Activated CD4-positive, alpha-beta memory T cell treated with anti-CD3 and anti-CD28 coated beads for 36 hours (primary cell): ENCODE results near the gene ZNF205. TPM values are rescaled to one million over a fixed set of nuclear protein-coding genes. Genes with fewer than 3 reads are reported as not detected.

Source experiments
- CTCF ChIA-PET: fragments of 350-600 bp; sonication (Branson Sonifier 250); formaldehyde crosslinking; loops from one replicate; lab custom pipeline; 2021; ENCODE audit warnings: antibody characterized with exemption, inconsistent platforms; lab: Charles Lee
- POLR2A ChIA-PET: fragments of 350-600 bp; sonication (Branson Sonifier 250); formaldehyde crosslinking; loops from one replicate; lab custom pipeline; 2021; ENCODE audit warnings: antibody characterized with exemption; lab: Charles Lee
- DNase-seq: peaks from one replicate; pipeline ENCODE4 v3.0.0-alpha.2; 2020
- H3K27ac Mint-ChIP-seq: one replicate; pipeline ENCODE4 v1.8.0; 2021; ENCODE audit warnings: mixed read lengths
- H3K27me3 Mint-ChIP-seq: one replicate; pipeline ENCODE4 v1.8.0; 2021; ENCODE audit warnings: mixed read lengths
- H3K36me3 Mint-ChIP-seq: one replicate; pipeline ENCODE4 v1.8.0; 2021; ENCODE audit warnings: mixed read lengths
- H3K4me1 Mint-ChIP-seq: one replicate; pipeline ENCODE4 v1.8.0; 2021; ENCODE audit warnings: low read depth, mixed read lengths
- H3K4me3 Mint-ChIP-seq: one replicate; pipeline ENCODE4 v1.8.0; 2021; ENCODE audit warnings: mild to moderate bottlenecking, mixed read lengths
- H3K9me3 Mint-ChIP-seq: one replicate; pipeline ENCODE4 v1.8.0; 2021; ENCODE audit warnings: mixed read lengths
- intact Hi-C: fragments of 100-400 bp; cut with micrococcal nuclease; formaldehyde crosslinking; loops from one replicate; pipeline ENCODE4 v1.15.1; 2023
- total RNA-seq, 2 experiments: library from RNA; stranded (reverse); gene quantifications; one replicate each; pipeline ENCODE4 v1.2.3, GENCODE V29; 2021

The ZNF205 gene
- total RNA-seq, 2 experiments from 2014 or later: 0.21 TPM; not detected in 1

DNA sequence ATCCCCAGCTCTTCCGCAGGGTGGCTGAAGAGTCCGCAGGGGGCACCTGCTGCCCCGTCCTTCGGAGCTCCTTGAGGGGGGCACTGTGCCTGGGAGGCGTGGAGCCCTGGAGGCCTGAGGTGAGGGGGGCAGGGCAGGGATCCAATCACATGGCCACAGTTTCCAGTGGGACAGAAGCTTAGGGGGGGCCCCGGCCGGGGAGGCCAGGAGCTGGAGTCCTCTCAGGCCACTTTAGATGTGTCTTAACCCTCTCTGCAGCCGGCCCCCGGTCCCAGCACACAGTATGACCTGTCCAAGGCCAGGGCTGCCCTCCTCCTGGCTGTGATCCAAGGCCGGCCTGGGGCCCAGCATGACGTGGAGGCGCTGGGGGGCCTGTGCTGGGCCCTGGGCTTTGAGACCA is 33.3 kb downstream of the ZNF205 start:
- POLR2A ChIA-PET: interaction anchor here (1.0 kb wide), 1 partner anchor 80 kb away, joined by 4 read pairs; the partner anchor contains the start of gene IL32
- Mint-ChIP-seq H3K4me1 (peaks cover 11% of the 10 kb centered on the region), H3K4me3 (no peak overlapping the region), H3K36me3 (peaks cover 8% of the 10 kb centered on the region), H3K27ac (no peak overlapping the region), H3K27me3 (peaks cover under 1% of the 10 kb centered on the region), H3K9me3 (no peaks in the 10 kb centered on the region)
- intact Hi-C loops: no loop called here
- CTCF ChIA-PET: interaction anchor here (6.1 kb wide), 1 partner anchor 15 kb away, joined by 80 read pairs; no protein-coding TSS in a partner anchor
- DNase-seq: no peak

GRCh38 chr16:3147046-3147756 is 34.8 kb downstream of the ZNF205 start:
- H3K36me3 Mint-ChIP-seq: peaks cover 4% of the 10 kb centered on the region
- no peak for DNase-seq
- H3K27me3 Mint-ChIP-seq: peaks cover 5% of the 10 kb centered on the region
- H3K4me1 Mint-ChIP-seq: peaks cover 19% of the 10 kb centered on the region
- intact Hi-C loops: no loop called here
- ChIA-PET POLR2A (interaction anchor here (0.7 to 1.0 kb wide), 3 partner anchors 10 to 310 kb away, joined by 3 read pairs; no protein-coding TSS in a partner anchor), CTCF (interaction anchor here (1.0 to 6.1 kb wide), 5 partner anchors 13 to 116 kb away, joined by 3 to 80 read pairs (median 8); partner anchors contain the start of gene ZNF213)
- H3K4me3 Mint-ChIP-seq: no peak overlapping the region
- no peaks in the 10 kb centered on the region for H3K9me3 Mint-ChIP-seq
- H3K27ac Mint-ChIP-seq: no peak overlapping the region

DNA sequence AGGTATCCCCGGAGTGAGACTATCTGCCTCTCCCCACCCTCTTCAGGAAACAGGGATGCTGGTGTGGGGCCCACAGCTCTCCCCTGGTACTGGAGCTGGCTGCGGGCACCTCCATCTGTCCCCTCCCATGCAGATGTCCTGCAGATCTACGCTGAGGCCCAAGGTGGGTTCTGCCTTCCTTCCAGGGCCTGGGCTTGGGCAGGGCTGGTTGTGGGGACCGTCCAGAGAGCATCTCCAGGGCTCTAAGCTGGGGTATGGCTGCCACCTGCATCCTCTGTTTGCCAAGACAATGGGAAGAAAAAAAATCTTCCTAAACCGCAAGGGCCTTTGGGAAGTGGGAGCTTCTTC is 35.3 kb downstream of the ZNF205 start:
- ChIA-PET CTCF (interaction anchor here (1.0 to 6.1 kb wide), 6 partner anchors 13 to 116 kb away, joined by 3 to 80 read pairs (median 8); partner anchors contain the start of gene ZNF213), POLR2A (interaction anchor here (0.7 to 1.1 kb wide), 4 partner anchors 10 to 310 kb away, joined by 3 read pairs; no protein-coding TSS in a partner anchor)
- H3K4me3 Mint-ChIP-seq: no peak overlapping the region

DNA sequence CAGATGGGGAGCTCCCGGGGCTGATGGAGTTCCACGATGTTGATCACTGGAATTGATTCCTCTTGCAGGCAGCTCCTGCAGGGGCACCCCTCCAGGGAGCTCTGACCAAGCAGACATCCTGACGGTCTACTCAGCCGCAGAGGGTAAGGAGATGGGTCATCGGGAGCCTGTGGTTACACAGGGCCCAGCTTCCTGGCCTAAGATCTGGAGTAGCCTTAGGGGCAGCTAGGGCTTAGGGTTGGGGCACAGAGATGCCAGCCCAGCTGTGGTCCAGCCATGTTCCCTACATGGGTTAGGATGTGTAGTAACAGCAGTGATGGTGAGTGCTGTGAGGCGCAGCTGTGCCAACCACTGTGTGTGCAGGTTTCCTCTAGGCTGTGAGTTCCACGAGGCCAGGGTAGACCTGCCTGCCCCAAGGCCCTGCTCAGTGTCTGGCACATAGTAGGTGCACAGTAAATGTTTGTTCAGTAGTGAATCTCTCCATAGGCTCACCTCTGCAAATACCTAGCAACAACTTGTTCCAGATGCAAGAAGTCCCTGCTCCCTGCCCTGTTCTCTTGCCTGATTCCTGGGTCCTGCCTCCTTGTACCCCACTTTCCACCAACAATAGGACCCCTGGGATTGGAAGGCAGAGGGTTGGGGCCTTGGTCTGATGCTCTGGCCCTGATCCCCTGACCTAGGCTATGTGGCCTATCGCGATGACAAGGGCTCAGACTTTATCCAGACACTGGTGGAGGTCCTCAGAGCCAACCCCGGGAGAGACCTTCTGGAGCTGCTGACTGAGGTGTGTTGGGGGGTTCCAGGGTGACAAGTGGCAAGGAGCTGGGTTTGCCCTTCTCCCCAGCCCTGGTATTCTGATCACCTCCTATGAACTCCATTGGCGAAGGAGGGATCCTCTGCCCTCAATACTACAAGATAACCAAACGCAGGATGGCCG is 36.1 kb downstream of the ZNF205 start:
- POLR2A ChIA-PET: interaction anchor here (0.6 to 2.0 kb wide), 5 partner anchors 9 to 249 kb away, joined by 3 to 16 read pairs (median 3); partner anchors contain the start of gene ZNF213

More for the DNA sequence above, 35.3 kb downstream of the ZNF205 start:
- Mint-ChIP-seq H3K27ac (no peak overlapping the region), H3K27me3 (peaks cover 10% of the 10 kb centered on the region), H3K4me1 (peaks cover 25% of the 10 kb centered on the region), H3K9me3 (no peaks in the 10 kb centered on the region), H3K36me3 (peaks cover 3% of the 10 kb centered on the region)
- intact Hi-C loops: no loop called here
- DNase-seq: no peak

GRCh38 chr16:3149193-3149530 is 36.8 kb downstream of the ZNF205 start:
- Mint-ChIP-seq H3K27ac (peak overlapping the region; percentile 28), H3K4me1 (peaks cover 27% of the 10 kb centered on the region), H3K36me3 (peaks cover 4% of the 10 kb centered on the region), H3K27me3 (peaks cover 12% of the 10 kb centered on the region), H3K9me3 (peaks cover under 1% of the 10 kb centered on the region), H3K4me3 (peak overlapping the region; percentile 84)
- intact Hi-C loops: no loop called here
- POLR2A ChIA-PET: interaction anchor here (0.6 to 2.0 kb wide), 3 partner anchors 14 to 249 kb away, joined by 3 to 16 read pairs (median 4); partner anchors contain the start of gene ZNF213
- DNase-seq: no peak
- CTCF ChIA-PET: interaction anchor here (0.8 to 6.1 kb wide), 10 partner anchors 9 to 121 kb away, joined by 3 to 80 read pairs (median 7); partner anchors contain the start of gene ZNF213

More for the DNA sequence above, 36.1 kb downstream of the ZNF205 start:
- Mint-ChIP-seq H3K27me3 (peaks cover 12% of the 10 kb centered on the region), H3K36me3 (peaks cover 4% of the 10 kb centered on the region), H3K9me3 (no peaks in the 10 kb centered on the region), H3K4me1 (peaks cover 27% of the 10 kb centered on the region), H3K4me3 (peak overlapping the region; percentile 84), H3K27ac (no peak overlapping the region)
- CTCF ChIA-PET: interaction anchor here (0.8 to 6.1 kb wide), 13 partner anchors 8 to 120 kb away, joined by 3 to 80 read pairs (median 7); partner anchors contain the start of gene ZNF213
- no peak for DNase-seq
- intact Hi-C loops: no loop called here

GRCh38 chr16:3149630-3150345 is 37.4 kb downstream of the ZNF205 start:
- H3K27ac Mint-ChIP-seq: peak overlapping the region; percentile 80
- peak; percentile 75 for DNase-seq
- CTCF ChIA-PET: interaction anchor here (0.8 to 6.1 kb wide), 21 partner anchors 10 to 351 kb away, joined by 3 to 80 read pairs (median 7); partner anchors contain the start of genes CLUAP1, ZNF174, ZNF213 and ZSCAN32
- POLR2A ChIA-PET: interaction anchor here (0.6 to 2.0 kb wide), 11 partner anchors 9 to 252 kb away, joined by 3 to 16 read pairs (median 4); partner anchors contain the start of genes ZNF174, ZNF213 and ZSCAN32
- H3K4me1 Mint-ChIP-seq: peaks cover 27% of the 10 kb centered on the region
- peak overlapping the region; percentile 84 for H3K4me3 Mint-ChIP-seq
- H3K9me3 Mint-ChIP-seq: peaks cover 2% of the 10 kb centered on the region
- H3K27me3 Mint-ChIP-seq: peaks cover 12% of the 10 kb centered on the region
- intact Hi-C loops: loop anchor here (1.0 to 5.0 kb wide), 5 partner anchors 9 to 353 kb away; partner anchors contain the start of gene CLUAP1
- H3K36me3 Mint-ChIP-seq: peaks cover 4% of the 10 kb centered on the region

GRCh38 chr16:3150346-3151218 is 38.2 kb downstream of the ZNF205 start:
- Mint-ChIP-seq H3K27ac (peak overlapping the region; percentile 82), H3K27me3 (peaks cover 12% of the 10 kb centered on the region), H3K9me3 (peaks cover 6% of the 10 kb centered on the region), H3K4me3 (peak overlapping the region; percentile 84), H3K36me3 (peaks cover 4% of the 10 kb centered on the region), H3K4me1 (peaks cover 27% of the 10 kb centered on the region)
- peak; percentile 100 for DNase-seq
- ChIA-PET POLR2A (interaction anchor here (0.7 to 2.0 kb wide), 10 partner anchors 8 to 251 kb away, joined by 3 to 16 read pairs (median 4); partner anchors contain the start of genes ZNF174, ZNF213 and ZSCAN32), CTCF (interaction anchor here (0.7 to 6.1 kb wide), 20 partner anchors 10 to 351 kb away, joined by 3 to 80 read pairs (median 6); partner anchors contain the start of genes CLUAP1, ZNF174, ZNF213 and ZSCAN32)
- intact Hi-C loops: loop anchor here (1.0 to 5.0 kb wide), 5 partner anchors 8 to 352 kb away; partner anchors contain the start of gene CLUAP1

GRCh38 chr16:3152027-3152276 is 39.6 kb downstream of the ZNF205 start:
- peaks cover 4% of the 10 kb centered on the region for H3K36me3 Mint-ChIP-seq
- peak overlapping the region; percentile 85 for H3K27ac Mint-ChIP-seq
- intact Hi-C loops: loop anchor here (2.0 to 5.0 kb wide), 3 partner anchors 31 to 350 kb away; partner anchors contain the start of gene CLUAP1
- POLR2A ChIA-PET: interaction anchor here (0.6 kb wide), 1 partner anchor 57 kb away, joined by 3 read pairs; no protein-coding TSS in a partner anchor
- H3K4me1 Mint-ChIP-seq: peaks cover 27% of the 10 kb centered on the region
- peaks cover 6% of the 10 kb centered on the region for H3K9me3 Mint-ChIP-seq
- DNase-seq: peak; percentile 51
- CTCF ChIA-PET: interaction anchor here (0.6 to 1.2 kb wide), 3 partner anchors 22 to 561 kb away, joined by 3 read pairs; no protein-coding TSS in a partner anchor
- peak overlapping the region; percentile 75 for H3K4me3 Mint-ChIP-seq
- H3K27me3 Mint-ChIP-seq: peaks cover 12% of the 10 kb centered on the region

- Mint-ChIP-seq H3K27ac (peak overlapping the region; percentile 85), H3K4me1 (peaks cover 31% of the 10 kb centered on the region), H3K27me3 (peaks cover 12% of the 10 kb centered on the region), H3K4me3 (peak overlapping the region; percentile 75), H3K36me3 (peaks cover 4% of the 10 kb centered on the region), H3K9me3 (peaks cover 6% of the 10 kb centered on the region)
- intact Hi-C loops: loop anchor here (2.0 to 5.0 kb wide), 3 partner anchors 30 to 350 kb away; partner anchors contain the start of gene CLUAP1
- CTCF ChIA-PET: interaction anchor here (0.7 to 1.2 kb wide), 3 partner anchors 23 to 561 kb away, joined by 3 read pairs; no protein-coding TSS in a partner anchor
- POLR2A ChIA-PET: interaction anchor here (0.6 kb wide), 1 partner anchor 56 kb away, joined by 3 read pairs; no protein-coding TSS in a partner anchor
- DNase-seq: peak; percentile 94
Measured at GRCh38 chr16:3152277-3152990, 40.0 kb downstream of the ZNF205 start.
